Gastrocnemius medialis (tissue), 4 donors: ENCODE measurements around the gene KCNAB1.

Source experiments
- CTCF ChIP-seq, 5 experiments: fragments of 450-650 bp in 3 of 5; fragments of 200-600 bp in 2 of 5; sonication (generic) in 2 of 5; IDR thresholded peaks in 4 of 5; conservative IDR thresholded peaks in 1 of 5; 1 replicate in 4 of 5; 2 replicates in 1 of 5; pipeline ENCODE4 v1.5.1; 2016 to 2019; ENCODE audit warnings: antibody characterized with exemption in 5 of 5, mild to moderate bottlenecking in 3 of 5, moderate library complexity in 3 of 5
- POLR2A ChIP-seq, 2 donors: fragments of 450-650 bp; IDR thresholded peaks; one replicate each; pipeline ENCODE4 v1.6.1; 2017; ENCODE audit warnings: antibody characterized with exemption in 2 of 2, mild to moderate bottlenecking in 2 of 2, moderate library complexity in 2 of 2

DNA sequence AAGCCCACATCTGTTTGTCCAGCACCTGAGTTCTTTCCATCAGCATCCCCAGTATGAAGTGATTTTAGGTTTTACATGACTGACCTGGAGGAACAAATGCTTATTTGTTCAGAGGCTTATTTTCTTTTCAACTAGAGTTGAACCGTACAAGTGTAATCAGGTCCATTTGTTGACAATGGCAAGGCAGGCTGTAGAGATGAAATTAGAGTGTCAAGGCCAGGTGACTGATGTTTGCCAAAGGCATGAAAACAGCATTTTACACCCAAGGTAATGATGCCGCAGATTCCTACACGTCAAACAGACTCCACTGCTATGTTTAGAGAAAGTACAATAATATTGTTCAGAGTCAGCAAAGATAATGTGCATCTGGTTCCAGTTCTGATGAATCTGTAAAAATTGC is 96.5 kb downstream of the KCNAB1 start:
- TF ChIP-seq CTCF (IDR thresholded peaks at IDR 0.05 in 4 of 5, conservative IDR thresholded peaks at IDR 0.05 in 1 of 5) (no peak), POLR2A (IDR thresholded peaks at IDR 0.05) (no peak)
